Smooth muscle cell of the brain vasculature (primary cell): ENCODE data around the gene TAF3.
"Not testable (repeated sequence)": the region's sequence is repeated elsewhere in the genome, so short reads cannot be mapped to it uniquely, and the experiment has no call there.

Experiments
- DNase-seq: peaks from one replicate; pipeline ENCODE4 v3.0.0-alpha.2; 2012; ENCODE audit warnings: low read depth, low spot score

The TAF3 gene

DNA sequence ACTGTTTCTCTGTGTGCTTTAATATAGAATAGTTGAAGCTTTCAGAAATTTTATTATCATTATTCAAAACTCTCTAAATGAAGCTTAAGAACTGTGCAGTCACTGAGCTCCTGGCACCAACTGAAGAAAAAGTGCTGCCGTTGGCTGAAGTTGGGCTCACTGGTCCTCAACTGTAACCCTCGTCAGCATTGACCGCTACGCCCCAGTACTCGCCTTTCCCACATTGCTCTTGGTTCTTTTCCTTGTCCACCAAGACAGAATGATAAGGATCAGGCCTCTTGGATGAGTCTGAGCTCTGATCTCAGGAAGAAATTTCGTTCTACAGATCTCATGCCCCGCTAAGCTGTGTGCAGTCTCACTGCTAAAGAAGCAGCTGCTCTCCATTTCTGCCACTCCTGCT, 7.9 kb upstream of the TAF3 start:
- no peak for DNase-seq

- no peak for DNase-seq
Observed at GRCh38 chr10:7811000-7811399, 7.3 kb upstream of the TAF3 start.

DNA sequence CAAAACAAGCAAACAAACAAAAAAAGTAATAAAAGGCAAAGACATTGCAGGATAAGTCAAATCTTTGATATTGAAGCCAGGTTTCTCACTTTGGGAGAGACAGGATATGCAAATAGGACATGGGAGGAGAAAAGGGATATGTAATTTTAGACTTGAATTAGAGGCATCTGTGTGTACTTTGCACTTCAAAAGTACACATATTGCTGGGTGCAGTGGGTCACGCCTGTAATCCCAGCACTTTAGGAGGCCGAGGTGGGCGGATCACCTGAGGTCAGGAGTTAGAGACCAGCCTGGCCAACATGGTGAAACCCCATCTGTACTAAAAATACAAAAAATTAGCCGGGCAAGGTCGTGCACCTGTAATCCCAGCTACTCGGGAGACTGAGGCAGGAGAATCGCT, 6.6 kb upstream of the TAF3 start:
- not testable (repeated sequence) for DNase-seq

DNA sequence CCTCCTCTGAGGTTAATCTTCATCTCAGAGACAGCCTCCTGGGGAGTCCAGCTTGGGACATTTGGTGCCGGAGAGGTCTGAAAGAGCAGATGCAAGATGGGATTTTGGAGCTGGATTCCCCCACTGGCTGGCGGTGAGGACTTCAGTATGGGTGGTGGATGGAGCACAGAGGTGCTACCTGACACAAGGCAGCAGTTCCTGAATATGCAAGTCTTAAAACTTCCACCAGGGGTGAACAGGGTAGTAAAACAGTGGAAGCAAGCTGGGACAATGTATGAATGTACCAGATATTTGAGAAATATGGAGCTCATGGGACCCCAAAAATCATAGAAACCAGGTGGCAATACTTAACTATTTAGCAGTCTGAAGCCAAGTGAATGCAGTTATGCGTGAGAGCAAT, 4.8 kb upstream of the TAF3 start:
- no peak for DNase-seq

GRCh38 chr10:7817576-7817975, 729 bp upstream of the TAF3 start:
- no peak for DNase-seq

DNA sequence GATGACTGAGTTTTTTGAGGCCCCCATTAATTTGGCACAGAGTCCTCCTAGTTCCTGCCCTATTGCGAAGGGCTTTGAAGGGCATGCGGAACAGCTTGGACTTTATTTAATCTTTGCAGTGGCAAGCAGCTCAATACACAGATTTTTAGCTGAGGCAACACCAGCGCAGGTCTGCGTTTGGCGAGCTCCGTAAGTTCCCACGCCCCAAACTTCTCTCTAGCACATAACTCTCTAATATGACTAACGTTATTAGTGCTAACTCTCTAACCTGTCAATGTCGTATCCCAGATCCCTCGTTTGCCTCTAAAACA, 366 bp upstream of the TAF3 start:
- no peak for DNase-seq

DNA sequence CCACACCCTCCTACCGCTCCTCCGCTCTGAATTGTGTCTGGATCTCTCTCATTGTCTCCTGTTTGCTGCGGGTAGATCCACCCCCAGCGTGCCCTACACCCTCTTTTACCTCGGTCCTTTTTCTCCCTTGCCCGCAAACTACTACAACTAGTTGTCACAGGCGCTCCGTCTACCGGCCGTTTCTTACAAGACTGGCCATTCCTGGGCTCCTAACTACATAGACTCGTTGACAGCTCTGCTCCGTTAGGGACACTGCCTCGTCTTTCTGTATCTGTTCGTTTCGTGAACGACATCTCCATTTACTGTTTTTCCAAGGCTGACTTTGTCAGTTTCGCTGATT, 786 bp downstream of the TAF3 start:
- no peak for DNase-seq

- DNase-seq: no peak
Observed at GRCh38 chr10:7824251-7824650, 5.9 kb downstream of the TAF3 start.

DNA sequence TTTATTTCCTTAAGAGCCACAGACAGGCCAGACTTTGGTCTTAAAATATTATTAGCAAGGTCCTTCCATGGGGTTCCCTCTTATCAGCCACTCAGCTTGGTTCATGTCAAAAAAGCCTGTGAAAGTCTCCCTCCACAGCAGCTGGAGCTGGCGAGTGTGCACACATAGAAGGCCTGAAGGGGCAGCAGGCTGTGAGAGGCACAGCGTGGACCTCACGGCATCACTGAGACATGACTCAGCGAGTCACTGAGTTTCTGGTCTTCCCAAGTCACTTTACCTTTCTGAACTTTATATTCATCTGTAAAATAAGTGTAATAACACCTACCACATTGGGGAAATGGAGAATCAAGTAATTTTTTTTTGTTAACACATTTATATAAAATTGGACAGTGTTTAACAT, 8.7 kb downstream of the TAF3 start:
- no peak for DNase-seq

DNA sequence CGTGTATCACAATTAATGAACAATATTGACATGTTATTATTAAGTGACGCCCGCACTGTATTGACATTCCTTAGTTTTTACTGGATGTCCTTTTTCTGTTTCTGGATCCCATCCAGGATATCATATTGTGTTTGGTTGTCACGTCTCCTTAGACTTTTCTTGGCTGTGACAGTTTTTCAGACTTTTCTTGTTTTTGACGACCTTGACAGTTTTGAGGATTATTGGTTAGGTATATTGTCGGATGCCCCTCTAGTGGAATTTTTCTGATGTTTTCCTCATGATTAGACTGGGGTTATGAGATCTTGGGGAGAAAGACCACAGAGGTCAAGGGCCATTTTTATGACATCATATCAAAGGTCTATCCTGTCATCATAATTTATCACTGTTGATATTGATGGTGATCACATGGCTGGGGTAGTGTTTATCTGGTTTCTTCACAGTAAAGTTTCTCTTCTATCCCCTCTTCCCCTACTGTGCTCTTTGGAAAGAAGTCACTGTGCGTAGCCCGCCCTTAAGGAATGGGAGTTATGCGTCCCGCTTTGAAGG, 11.1 kb downstream of the TAF3 start:
- DNase-seq: no peak

DNA sequence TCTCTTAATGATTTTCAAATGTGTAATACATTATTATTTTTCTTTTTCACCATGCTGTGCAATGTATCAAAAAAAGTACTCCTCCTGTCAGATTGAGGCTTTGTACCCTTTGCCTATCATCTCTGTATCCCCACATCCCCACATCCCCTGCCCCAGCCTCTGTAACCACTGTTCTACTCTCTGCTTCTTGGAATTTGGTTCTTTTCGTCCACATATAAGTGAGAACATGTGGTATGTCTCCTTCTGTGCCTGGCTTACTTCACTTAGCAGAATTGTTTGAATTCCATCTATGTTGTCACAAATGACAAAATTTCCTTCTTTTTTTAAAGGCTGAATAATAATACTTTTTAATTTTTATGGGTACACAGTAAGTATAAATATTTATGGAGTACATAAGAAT, 13.8 kb downstream of the TAF3 start:
- no peak for DNase-seq

- DNase-seq: no peak
Observed at GRCh38 chr10:7833210-7833609, 14.9 kb downstream of the TAF3 start.

- DNase-seq: no peak
Observed at GRCh38 chr10:7834262-7834661, 16.0 kb downstream of the TAF3 start.

- DNase-seq: no peak
Observed at GRCh38 chr10:7836571-7836970, 18.3 kb downstream of the TAF3 start.

GRCh38 chr10:7846591-7846990, 28.3 kb downstream of the TAF3 start:
- DNase-seq: no peak

- no peak for DNase-seq
Observed at GRCh38 chr10:7853226-7853842, 35.0 kb downstream of the TAF3 start.

- DNase-seq: no peak
Observed at GRCh38 chr10:7853890-7854289, 35.6 kb downstream of the TAF3 start.

DNA sequence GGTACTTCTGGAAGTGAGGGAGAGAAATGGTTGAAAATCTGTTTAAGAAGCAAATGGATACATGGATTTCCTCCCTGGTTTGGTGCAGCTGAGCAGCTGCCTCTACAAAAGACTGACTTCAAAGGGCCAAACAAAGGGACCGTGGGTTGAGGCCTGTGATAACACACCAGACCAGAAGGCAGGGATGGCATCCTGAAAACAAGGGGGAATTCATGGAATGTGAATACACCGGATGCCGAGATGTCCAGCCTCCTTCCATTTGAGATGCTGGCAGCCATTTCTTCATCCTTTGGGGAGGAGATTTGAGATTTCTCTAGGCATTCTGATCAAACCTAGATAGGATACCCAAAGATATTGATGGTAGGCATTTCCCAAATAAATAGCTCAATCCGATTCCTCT, 36.9 kb downstream of the TAF3 start:
- DNase-seq: no peak

DNA sequence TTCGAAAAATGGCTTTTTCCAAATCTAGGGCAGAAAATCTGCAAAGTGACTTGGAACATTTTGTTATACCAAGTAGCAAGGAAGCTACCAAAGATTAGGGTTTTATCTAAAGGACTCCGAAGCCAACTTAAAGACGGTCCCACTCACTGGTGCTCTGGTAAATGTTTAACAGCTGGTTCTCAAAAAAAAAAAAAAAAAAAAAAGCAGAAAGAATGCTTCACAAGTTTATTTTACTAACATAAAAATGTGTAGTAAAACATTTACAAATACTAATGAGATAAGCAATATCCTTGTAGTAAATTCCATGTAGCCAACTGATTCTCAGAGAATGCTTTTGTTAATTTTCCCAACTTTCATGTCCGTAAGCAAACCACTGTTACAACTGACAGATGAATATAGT, 38.4 kb downstream of the TAF3 start:
- no peak for DNase-seq

GRCh38 chr10:7857262-7857661, 39.0 kb downstream of the TAF3 start:
- DNase-seq: no peak

GRCh38 chr10:7861509-7862120, 43.3 kb downstream of the TAF3 start:
- no peak for DNase-seq

GRCh38 chr10:7862121-7862514, 43.8 kb downstream of the TAF3 start:
- no peak for DNase-seq

DNA sequence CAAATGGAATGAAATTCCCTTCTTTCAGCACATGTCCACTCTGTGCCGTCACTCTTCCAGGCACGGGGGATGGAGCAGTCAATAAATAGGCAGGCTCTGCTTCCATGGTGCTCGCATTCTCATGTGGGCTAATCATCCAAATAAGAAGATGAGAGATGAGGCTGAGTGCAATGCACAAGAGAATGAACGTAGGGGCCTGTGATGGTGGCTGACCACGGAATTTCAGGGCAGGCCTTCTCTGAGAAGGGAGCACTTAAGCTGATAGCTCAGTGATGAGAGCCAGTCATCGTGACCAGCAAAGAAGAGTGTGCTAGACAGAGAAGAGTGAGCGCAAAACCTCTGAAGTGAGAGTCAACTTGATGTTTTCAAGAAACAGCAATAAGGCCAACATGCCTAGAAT, 47.9 kb downstream of the TAF3 start:
- no peak for DNase-seq

- DNase-seq: no peak
Observed at GRCh38 chr10:7872041-7872442, 53.7 kb downstream of the TAF3 start.
